NCI-H2107 treated with DMSO at 0.1 percent for 48 hours (cell line): ENCODE measurements around the gene ACOT8.
"Not testable (repeated sequence)": the region's sequence is repeated elsewhere in the genome, so short reads cannot be mapped to it uniquely, and the experiment has no call there.

Experiments
- DNase-seq: peaks from one replicate; lab custom pipeline; 2025; ENCODE audit not compliant: unreplicated experiment; lab: John Stamatoyannopoulos, UW

Gene ACOT8

GRCh38 chr20:45887346-45887715 is 30.1 kb upstream of the ACOT8 start, which contains the start of gene SPATA25:
TSS of gene SPATA25 (minus strand) at chr20:45887622. CDS start at chr20:45887590, 32 bp downstream.
- no peak for DNase-seq

DNA sequence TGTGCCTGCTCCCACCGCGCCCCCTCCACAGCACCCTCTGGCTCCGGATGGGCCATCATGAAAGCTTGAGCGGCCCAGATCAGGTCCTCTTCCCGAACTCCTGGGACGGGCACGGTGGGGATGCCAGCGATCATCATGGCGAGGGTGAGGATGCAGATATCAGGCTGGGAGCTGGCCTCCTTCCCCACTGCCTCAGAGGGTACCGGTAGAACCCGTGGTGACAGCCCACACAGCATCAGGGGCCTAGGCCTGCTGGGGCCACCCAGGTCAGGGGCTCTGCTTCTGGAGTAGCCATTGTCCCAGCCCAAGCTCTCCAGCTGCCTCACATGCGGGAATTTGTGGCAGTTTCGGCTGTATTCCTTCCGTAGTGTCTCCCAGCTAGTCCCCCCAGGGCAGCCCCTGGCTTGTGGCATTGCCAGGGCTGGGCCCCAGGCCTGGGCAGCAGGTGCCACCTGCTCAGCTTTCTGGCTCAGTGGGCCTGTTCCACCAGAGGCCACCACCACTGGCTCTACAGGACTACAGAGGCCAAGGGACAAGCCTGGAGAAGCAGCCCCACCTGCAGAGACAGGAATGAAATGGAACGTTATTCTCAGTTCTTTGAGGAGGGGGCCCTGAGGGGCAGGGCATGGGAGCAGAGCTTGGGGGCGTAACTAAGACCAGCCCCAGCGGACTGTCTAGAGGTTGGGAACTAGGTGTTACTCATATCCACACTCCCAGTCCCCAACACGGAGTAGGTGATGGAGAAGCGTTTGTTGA is 29.6 kb upstream of the ACOT8 start:
- no peak for DNase-seq

GRCh38 chr20:45883100-45883469 is 25.9 kb upstream of the ACOT8 start:
- DNase-seq: no peak

- DNase-seq: no peak
Observed at GRCh38 chr20:45882469-45883099, 25.4 kb upstream of the ACOT8 start.

DNA sequence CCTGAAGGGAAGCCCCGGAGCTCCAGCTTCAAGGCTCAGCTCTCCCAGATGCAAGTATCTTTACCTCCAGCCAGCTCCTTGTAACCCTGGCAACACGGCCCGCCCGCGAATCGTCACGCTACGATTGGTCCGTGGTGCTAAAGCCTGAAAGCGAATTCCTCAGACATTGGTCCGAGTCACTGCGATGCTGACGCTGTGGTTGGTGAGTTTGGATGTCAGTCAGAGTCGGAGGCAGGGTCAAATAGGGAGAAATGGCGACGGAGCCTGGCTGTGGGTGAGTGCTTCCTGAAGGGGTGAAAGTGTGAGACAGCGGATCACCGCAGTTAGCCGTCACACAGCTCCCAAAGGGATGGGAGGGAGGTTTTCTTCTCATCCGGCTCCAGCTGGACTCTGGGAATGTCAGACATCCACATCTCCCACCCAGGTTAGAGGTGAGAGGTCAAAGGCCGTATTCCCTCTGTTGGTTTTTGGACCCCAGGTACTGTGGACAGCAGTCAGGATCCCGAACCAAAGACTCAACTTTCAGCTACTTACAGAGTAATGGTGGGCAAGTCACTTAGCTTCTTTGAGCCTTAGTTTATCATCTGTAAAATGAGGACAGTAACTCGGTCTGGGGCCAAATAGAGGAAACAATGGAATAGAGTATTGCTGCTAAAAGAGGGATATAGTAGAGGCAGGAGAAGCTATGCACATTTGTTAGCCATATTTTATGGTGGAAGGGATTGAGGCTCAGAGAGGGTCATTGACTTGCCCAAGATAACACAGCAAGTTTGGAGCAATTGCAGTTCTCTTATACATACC is 24.0 kb upstream of the ACOT8 start, which contains the start of gene ZSWIM1:
Gene ZSWIM1, plus strand, starts transcription at position 240 of the 801 bp plus-strand sequence. CDS start 1,366 bp downstream, outside the sequence.
- DNase-seq: peak; percentile 68

- no peak for DNase-seq
Observed at GRCh38 chr20:45878076-45878761, 21.0 kb upstream of the ACOT8 start.

DNA sequence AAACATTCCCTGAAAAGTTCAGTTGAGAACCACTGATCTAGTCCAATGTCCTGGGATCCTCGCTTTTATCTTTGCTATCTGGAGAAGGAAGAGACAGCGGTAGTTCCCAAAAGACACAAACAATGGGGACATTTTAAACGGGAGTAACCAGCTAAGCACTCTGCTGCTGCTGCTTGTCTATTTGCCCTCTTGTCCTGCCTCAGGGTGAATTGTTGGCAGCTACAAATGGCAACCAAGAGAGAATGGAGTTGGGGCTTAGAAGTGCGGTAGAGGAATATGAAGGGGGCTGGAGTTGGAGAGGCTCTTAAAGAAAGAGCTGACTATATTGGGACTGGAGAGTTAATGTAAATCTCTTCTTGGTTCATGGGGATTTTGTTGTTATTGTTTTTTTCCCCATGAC is 17.4 kb upstream of the ACOT8 start:
- DNase-seq: no peak

DNA sequence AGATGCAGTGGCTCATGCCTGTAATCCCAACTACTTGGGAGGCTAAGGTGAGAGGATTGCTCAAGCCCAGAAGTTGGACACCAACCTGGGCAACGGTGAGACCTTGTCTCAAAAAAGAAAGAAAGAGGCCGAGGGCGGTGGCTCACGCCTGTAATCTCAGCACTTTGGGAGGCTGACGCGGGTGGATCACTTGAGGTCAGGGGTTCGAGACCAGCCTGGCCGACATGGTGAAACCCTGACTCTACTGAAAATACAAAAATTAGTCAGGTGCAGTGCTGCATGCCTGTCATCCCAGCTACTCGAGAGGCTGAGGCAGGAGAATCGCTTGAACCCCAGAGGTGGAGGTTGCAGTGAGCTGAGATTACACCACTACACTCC is 16.9 kb upstream of the ACOT8 start:
- not testable (repeated sequence) for DNase-seq

GRCh38 chr20:45873409-45874103 is 16.4 kb upstream of the ACOT8 start:
- no peak for DNase-seq

DNA sequence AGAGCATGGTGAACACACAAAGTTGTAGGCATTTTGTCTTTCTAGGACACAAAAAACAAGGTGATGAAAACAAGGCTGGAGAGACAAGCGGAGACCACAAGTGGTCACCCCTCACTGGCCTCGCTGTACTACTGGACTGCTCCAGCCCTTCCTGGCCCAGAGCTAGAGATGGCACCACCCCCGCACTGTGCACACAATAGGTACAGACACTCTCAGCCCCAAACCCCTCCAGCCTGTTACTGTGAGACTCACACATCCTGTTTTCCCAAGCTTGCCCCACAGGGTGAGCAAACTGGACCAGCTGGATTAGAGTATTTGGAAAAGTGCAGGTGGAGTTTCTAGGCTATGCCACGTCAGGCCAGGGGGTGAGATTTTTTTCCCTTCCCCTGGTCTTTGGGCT is 15.4 kb upstream of the ACOT8 start:
- no peak for DNase-seq

- DNase-seq: no peak
Observed at GRCh38 chr20:45867819-45868176, 10.6 kb upstream of the ACOT8 start.

GRCh38 chr20:45867136-45867818 is 10.1 kb upstream of the ACOT8 start:
- DNase-seq: no peak

GRCh38 chr20:45866454-45866853 is 9.3 kb upstream of the ACOT8 start:
- no peak for DNase-seq

DNA sequence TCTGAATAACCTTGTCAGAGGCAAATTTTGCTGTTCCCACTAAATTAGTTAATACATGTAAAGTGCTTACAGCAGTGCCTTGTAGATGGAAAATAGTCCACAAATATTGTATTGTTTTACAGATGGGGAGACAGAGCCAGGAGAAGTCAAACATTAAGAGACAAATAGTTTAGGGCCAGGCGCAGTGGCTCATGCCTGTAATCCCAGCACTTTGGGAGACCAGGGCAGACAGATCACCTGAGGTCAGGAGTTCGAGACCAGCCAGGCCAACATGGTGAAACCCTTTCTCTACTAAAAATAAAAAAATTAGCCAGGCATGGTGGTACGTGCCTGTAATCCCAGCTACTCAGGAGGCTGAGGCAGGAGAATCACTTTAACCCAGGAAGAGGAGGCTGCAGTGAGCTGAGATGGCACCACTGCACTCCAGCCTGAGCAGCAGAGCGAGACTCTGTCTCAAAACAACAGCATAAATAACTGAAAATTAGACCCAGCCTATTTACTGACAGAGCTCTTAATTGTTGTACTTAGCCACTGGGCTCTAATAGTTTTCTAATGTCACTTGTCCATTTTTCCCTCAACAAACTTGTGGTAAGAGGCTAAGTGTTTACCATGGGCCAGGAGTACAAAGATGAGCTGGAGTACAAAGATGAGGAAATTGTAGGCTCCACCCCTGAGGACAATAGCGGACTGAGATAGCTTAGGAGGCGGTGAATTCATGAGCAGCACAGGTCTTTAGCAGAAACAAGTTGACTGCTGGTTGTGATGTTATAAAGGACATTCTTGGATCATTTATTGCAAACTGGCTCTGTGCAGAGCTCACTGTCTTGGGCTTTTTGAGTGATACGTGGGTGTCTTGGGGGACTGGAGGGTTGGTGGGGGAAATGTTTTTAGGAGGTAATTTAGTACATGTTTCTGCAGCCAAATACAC is 6.6 kb upstream of the ACOT8 start:
- DNase-seq: no peak

- no peak for DNase-seq
Observed at GRCh38 chr20:45861221-45862075, 4.3 kb upstream of the ACOT8 start.

DNA sequence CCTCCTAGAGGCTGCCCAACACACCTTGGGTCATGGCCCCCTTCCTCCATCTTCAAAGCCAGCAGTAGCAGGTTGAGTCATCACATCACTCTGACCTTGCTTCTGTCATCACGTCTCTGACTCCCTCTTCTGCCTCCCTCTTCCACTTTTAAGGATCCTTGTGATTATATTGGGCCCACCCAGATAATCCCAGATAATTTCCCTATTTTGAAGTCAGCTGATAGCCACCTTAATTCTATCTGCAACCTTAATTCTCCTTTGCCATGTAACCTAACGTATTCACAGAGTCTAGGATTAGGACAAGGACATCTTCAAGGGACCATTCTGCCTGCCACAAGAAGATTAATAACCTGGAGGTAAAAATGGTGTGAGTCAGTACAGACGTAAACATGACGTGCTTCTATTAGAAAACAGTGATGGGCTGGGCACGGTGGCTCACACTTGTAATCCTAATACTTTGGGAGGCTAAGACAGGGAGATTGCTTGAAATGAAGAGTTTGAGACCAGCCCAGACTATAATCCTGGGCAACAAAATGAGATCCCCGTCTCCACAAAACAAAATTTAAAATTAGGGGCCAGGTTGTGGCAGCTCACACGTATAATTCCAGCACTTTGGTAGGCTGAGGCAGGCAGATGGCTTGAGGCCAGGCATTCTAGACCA is 3.5 kb upstream of the ACOT8 start:
- no peak for DNase-seq

DNA sequence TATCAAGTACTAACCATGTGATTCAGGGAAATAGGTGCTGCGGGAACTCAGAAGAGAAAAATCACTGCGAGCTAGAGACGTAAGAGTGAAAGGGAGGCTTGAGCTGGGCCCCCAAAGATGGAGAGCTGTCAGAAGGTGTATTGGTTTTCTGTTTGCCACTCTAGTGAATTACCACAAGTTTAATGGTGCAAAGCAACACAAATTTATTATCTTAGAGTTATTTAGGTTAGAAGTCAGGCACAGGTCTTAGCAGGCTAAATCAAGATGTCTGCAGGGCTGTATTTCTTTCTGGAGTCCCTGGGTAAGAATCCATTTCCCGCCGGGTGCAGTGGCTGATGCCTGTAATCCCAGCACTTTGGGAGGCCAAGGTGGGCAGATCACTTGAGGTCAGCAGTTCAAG is 2.7 kb upstream of the ACOT8 start:
- no peak for DNase-seq

DNA sequence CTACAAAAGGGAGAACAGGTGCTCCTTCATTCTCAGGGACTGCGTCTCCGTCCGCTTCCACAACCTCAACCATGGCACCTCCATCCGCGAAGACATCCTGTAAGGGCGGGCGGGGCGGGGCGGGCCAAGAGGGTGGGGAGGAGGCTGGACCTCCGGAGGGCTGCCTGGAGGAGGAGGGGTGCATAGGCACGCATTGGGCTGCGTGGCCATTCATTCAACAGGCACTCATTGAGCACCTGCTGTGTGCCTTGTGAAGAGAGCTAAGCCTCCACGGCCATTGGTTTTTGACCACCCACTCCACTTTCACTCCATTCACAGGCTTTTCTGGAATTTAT is 657 bp upstream of the ACOT8 start:
- DNase-seq: no peak
